T-helper 2 cell treated with Interferon-gamma antibody and Interleukin-4, amounts not matched to agents 100 ng/mL and 5 ng/mL, for 36 hours (primary cell): ENCODE data around the gene CEP131. TPM values are rescaled to one million over a fixed set of nuclear protein-coding genes. Genes with fewer than 3 reads are reported as not detected.
"Not testable (repeated sequence)": the region's sequence is repeated elsewhere in the genome, so short reads cannot be mapped to it uniquely, and the experiment has no call there.

ENCODE experiments used
- intact Hi-C: fragments of 100-400 bp; cut with micrococcal nuclease; formaldehyde crosslinking; loops from one replicate; pipeline ENCODE4 v1.15.1; 2023
- total RNA-seq: library from RNA; stranded (reverse); gene quantifications from 2 replicates; pipeline ENCODE4 v1.2.3, GENCODE V29; 2022

Gene CEP131
- total RNA-seq, 1 donor from 2014 or later = 13.7 TPM

- intact Hi-C loops = no loop called here
Measured at GRCh38 chr17:81156866-81157805, 65.6 kb downstream of the CEP131 start.

GRCh38 chr17:81154961-81155360 lies 67.8 kb downstream of the CEP131 start:
- intact Hi-C loops = no loop called here

- intact Hi-C loops = not testable (repeated sequence)
Measured at GRCh38 chr17:81154016-81154415, 68.7 kb downstream of the CEP131 start.

GRCh38 chr17:81153340-81153803 lies 69.4 kb downstream of the CEP131 start:
- intact Hi-C loops = no loop called here

GRCh38 chr17:81152288-81152828 lies 70.4 kb downstream of the CEP131 start:
- intact Hi-C loops = no loop called here

GRCh38 chr17:81151278-81151677 lies 71.5 kb downstream of the CEP131 start:
- intact Hi-C loops = no loop called here

- intact Hi-C loops = no loop called here
Measured at GRCh38 chr17:81150377-81151077, 72.2 kb downstream of the CEP131 start.

GRCh38 chr17:81148986-81149533 lies 73.7 kb downstream of the CEP131 start:
- intact Hi-C loops = no loop called here

GRCh38 chr17:81148571-81148970 lies 74.2 kb downstream of the CEP131 start:
- intact Hi-C loops = no loop called here

- intact Hi-C loops = no loop called here
Measured at GRCh38 chr17:81147701-81148100, 75.1 kb downstream of the CEP131 start.

- intact Hi-C loops = not testable (repeated sequence)
Measured at GRCh38 chr17:81146208-81146607, 76.6 kb downstream of the CEP131 start.

GRCh38 chr17:81144423-81144781 lies 78.4 kb downstream of the CEP131 start:
- intact Hi-C loops = loop anchor here (5.0 kb wide), 2 partner anchors 98 to 338 kb away; no protein-coding TSS in a partner anchor

- intact Hi-C loops = loop anchor here (5.0 kb wide), 2 partner anchors 98 to 338 kb away; no protein-coding TSS in a partner anchor
Measured at GRCh38 chr17:81143717-81144422, 78.9 kb downstream of the CEP131 start.

- intact Hi-C loops = loop anchor here (5.0 kb wide), 2 partner anchors 99 to 339 kb away; no protein-coding TSS in a partner anchor
Measured at GRCh38 chr17:81143200-81143527, 79.6 kb downstream of the CEP131 start.

GRCh38 chr17:81142301-81143199 lies 80.2 kb downstream of the CEP131 start:
- intact Hi-C loops = loop anchor here (5.0 kb wide), 2 partner anchors 100 to 340 kb away; no protein-coding TSS in a partner anchor

GRCh38 chr17:81140695-81141094 lies 82.1 kb downstream of the CEP131 start:
- intact Hi-C loops = loop anchor here (5.0 kb wide), 2 partner anchors 102 to 342 kb away; no protein-coding TSS in a partner anchor

- intact Hi-C loops = loop anchor here (5.0 kb wide), 2 partner anchors 102 to 342 kb away; no protein-coding TSS in a partner anchor
Measured at GRCh38 chr17:81140018-81140417, 82.7 kb downstream of the CEP131 start.
